Smooth muscle cell (in vitro differentiated cells): Measurements from ENCODE around the gene NOTCH3. TPM values are rescaled to one million over a fixed set of nuclear protein-coding genes. Genes with fewer than 3 reads are reported as not detected.

Source experiments
- DNase-seq: peaks from one replicate; lab custom pipeline; 2025; ENCODE audit not compliant: unreplicated experiment; lab: John Stamatoyannopoulos, UW
- H2AFZ ChIP-seq: fragments of 200-600 bp; sonication (generic); 2 replicates; pipeline ENCODE4 v1.6.0; 2016; ENCODE audit warnings: antibody characterized with exemption, low read depth, mild to moderate bottlenecking
- H3F3A ChIP-seq: fragments of 200-600 bp; sonication (generic); 2 replicates; pipeline ENCODE4 v1.6.0; 2017; ENCODE audit warnings: antibody characterized with exemption, low read depth
- H3K27ac ChIP-seq: fragments of 200-600 bp; sonication (generic); 2 replicates; pipeline ENCODE4 v1.5.1; 2016; ENCODE audit warnings: low read depth, mild to moderate bottlenecking
- H3K27me3 ChIP-seq: fragments of 200-600 bp; sonication (generic); 2 replicates; pipeline ENCODE4 v1.6.1; 2016; ENCODE audit warnings: low read depth, mild to moderate bottlenecking
- H3K36me3 ChIP-seq: fragments of 200-600 bp; sonication (generic); 2 replicates; pipeline ENCODE4 v1.5.1; 2016; ENCODE audit warnings: low read depth
- H3K4me1 ChIP-seq: fragments of 200-600 bp; sonication (generic); 2 replicates; pipeline ENCODE4 v1.5.1; 2016; ENCODE audit warnings: low read depth
- H3K4me2 ChIP-seq: fragments of 200-600 bp; sonication (generic); 2 replicates; pipeline ENCODE4 v1.6.0; 2016; ENCODE audit warnings: mild to moderate bottlenecking
- H3K4me3 ChIP-seq: fragments of 200-600 bp; sonication (generic); 2 replicates; pipeline ENCODE4 v1.5.1; 2016; ENCODE audit warnings: mild to moderate bottlenecking
- H3K79me2 ChIP-seq: fragments of 200-600 bp; sonication (generic); 2 replicates; pipeline ENCODE4 v1.6.0; 2016; ENCODE audit warnings: low read depth, mild to moderate bottlenecking
- H3K9ac ChIP-seq: fragments of 200-600 bp; sonication (generic); 2 replicates; pipeline ENCODE4 v1.6.0; 2016; ENCODE audit warnings: low read depth
- H3K9me3 ChIP-seq: fragments of 200-600 bp; sonication (generic); replicated peaks from 2 replicates; pipeline ENCODE4 v1.5.1; 2016; ENCODE audit warnings: low read depth
- H4K20me1 ChIP-seq: fragments of 200-600 bp; sonication (generic); 2 replicates; pipeline ENCODE4 v1.6.0; 2016; ENCODE audit warnings: low read depth
- CTCF ChIP-seq: fragments of 200-600 bp; sonication (generic); IDR thresholded peaks from 2 replicates; pipeline ENCODE4 v1.5.1; 2017; ENCODE audit warnings: borderline replicate concordance, mild to moderate bottlenecking, antibody characterized with exemption; ENCODE audit not compliant: insufficient read depth, poor library complexity, severe bottlenecking
- WGBS: methylation state at CpG from one replicate; pipeline ENCODE4 v1.1.7; 2016; ENCODE audit warnings: low lambda C conversion rate; 5-methylcytosine and 5-hydroxymethylcytosine counted together
- polyA plus RNA-seq: library from polyadenylated mRNA; unstranded; fragments of >200 nt; fragmentation: Nextera tagmentation; extraction: Ambion mirVana; gene quantifications from 2 replicates; pipeline ENCODE4 v1.2.1, GENCODE V29; 2016
- total RNA-seq: library from RNA; depleted of rRNA; stranded (reverse); fragments of >200 nt; gene quantifications from 2 replicates; pipeline ENCODE4 v1.2.3, GENCODE V29; 2014

Gene NOTCH3
- total and polyA plus RNA-seq, 2 experiments from 2014 or later, result 72.0 to 92.5 TPM

GRCh38 chr19:15247107-15248014 is 46.6 kb upstream of the NOTCH3 start:
- no peak for TF ChIP-seq CTCF
- peaks cover 93% of the 10 kb centered on the region for H4K20me1 ChIP-seq
- H3F3A ChIP-seq, result peaks cover 20% of the 10 kb centered on the region
- no peaks in the 10 kb centered on the region for H3K9me3 ChIP-seq
- H3K79me2 ChIP-seq, result peaks cover 40% of the 10 kb centered on the region
- no peak overlapping the region for H3K4me3 ChIP-seq
- DNase-seq, result no peak
- 97% methylated on average over 19 of the region's 20 CpGs for WGBS
- H3K27ac ChIP-seq, result peak overlapping the region; percentile 97
- H3K9ac ChIP-seq, result peak overlapping the region; percentile 49
- no peak overlapping the region for H2AFZ ChIP-seq
- H3K4me1 ChIP-seq, result peaks cover 16% of the 10 kb centered on the region
- peak overlapping the region; percentile 76 for H3K4me2 ChIP-seq
- no peaks in the 10 kb centered on the region for H3K27me3 ChIP-seq
- H3K36me3 ChIP-seq, result no peaks in the 10 kb centered on the region

GRCh38 chr19:15246198-15246481 is 45.3 kb upstream of the NOTCH3 start:
- no peak overlapping the region for H2AFZ ChIP-seq
- H3K36me3 ChIP-seq, result no peaks in the 10 kb centered on the region
- H3K4me2 ChIP-seq, result no peak overlapping the region
- H3K4me3 ChIP-seq, result no peak overlapping the region
- H4K20me1 ChIP-seq, result peaks cover 91% of the 10 kb centered on the region
- no peaks in the 10 kb centered on the region for H3K9me3 ChIP-seq
- H3K4me1 ChIP-seq, result peaks cover 7% of the 10 kb centered on the region
- DNase-seq, result no peak
- peaks cover 45% of the 10 kb centered on the region for H3K79me2 ChIP-seq
- H3K27me3 ChIP-seq, result no peaks in the 10 kb centered on the region
- H3K27ac ChIP-seq, result peak overlapping the region; percentile 97
- WGBS, result 100% methylated on average over 5 of the region's 5 CpGs
- no peak for TF ChIP-seq CTCF
- peaks cover 20% of the 10 kb centered on the region for H3F3A ChIP-seq
- no peak overlapping the region for H3K9ac ChIP-seq

GRCh38 chr19:15245370-15246197 is 44.8 kb upstream of the NOTCH3 start:
- Histone ChIP-seq H3F3A (peaks cover 16% of the 10 kb centered on the region), H4K20me1 (peaks cover 91% of the 10 kb centered on the region), H3K79me2 (peaks cover 45% of the 10 kb centered on the region), H3K9me3 (no peaks in the 10 kb centered on the region), H3K4me2 (no peak overlapping the region), H3K27ac (no peak overlapping the region), H3K27me3 (no peaks in the 10 kb centered on the region), H3K9ac (no peak overlapping the region), H3K36me3 (no peaks in the 10 kb centered on the region), H2AFZ (no peak overlapping the region), H3K4me3 (no peak overlapping the region), H3K4me1 (peaks cover 7% of the 10 kb centered on the region)
- WGBS, result 93% methylated on average over 20 of the region's 20 CpGs
- TF ChIP-seq CTCF, result no peak
- DNase-seq, result no peak
